Tibial artery (tissue), 4 donors: ENCODE results near the gene FAM237B.

ENCODE experiments used
- DNase-seq, 2 donors: peaks; one replicate each; pipeline ENCODE4 v3.0.0-alpha.2; 2019
- H3K27ac ChIP-seq, 2 donors: fragments of 200-600 bp; sonication (generic) in 1 of 2; 1 replicate in 1 of 2; 2 replicates in 1 of 2; pipeline ENCODE4 v1.5.1; 2018 to 2019; ENCODE audit warnings: mild to moderate bottlenecking in 1 of 2
- H3K27me3 ChIP-seq, 2 donors: fragments of 200-600 bp; sonication (generic) in 1 of 2; one replicate each; pipeline versions ENCODE4 v1.5.1 to v1.6.0; 2016 to 2019
- H3K36me3 ChIP-seq, 3 donors: fragments of 200-600 bp; sonication (generic) in 2 of 3; one replicate each; pipeline ENCODE4 v1.5.1; 2016 to 2019; ENCODE audit warnings: mild to moderate bottlenecking in 2 of 3
- H3K4me1 ChIP-seq, 4 donors: fragments of 200-600 bp; sonication (generic) in 2 of 4; 1 replicate in 3 of 4; 2 replicates in 1 of 4; pipeline ENCODE4 v1.5.1; 2016 to 2019
- H3K4me3 ChIP-seq, 2 donors: fragments of 200-600 bp; sonication (generic) in 1 of 2; 1 replicate in 1 of 2; 2 replicates in 1 of 2; pipeline ENCODE4 v1.5.1; 2018 to 2019; ENCODE audit warnings: mild to moderate bottlenecking in 2 of 2
- H3K9me3 ChIP-seq, 3 donors: fragments of 200-600 bp; sonication (generic) in 1 of 3; one replicate each; pipeline ENCODE4 v1.5.1; 2016 to 2019
- CTCF ChIP-seq, 2 experiments: fragments of 200-600 bp in 1 of 2; fragments of 450-650 bp in 1 of 2; IDR thresholded peaks; one replicate each; pipeline ENCODE4 v1.5.1; 2017 to 2019; ENCODE audit warnings: antibody characterized with exemption in 2 of 2, mild to moderate bottlenecking in 1 of 2, moderate library complexity in 1 of 2
- intact Hi-C: fragments of 100-400 bp; cut with DNase I; formaldehyde crosslinking; loops from one replicate; pipeline ENCODE4 v1.15.0; 2023; ENCODE audit warnings: low total_unique reads

The FAM237B gene

GRCh38 chr7:90334193-90334843, 13.2 kb upstream of the FAM237B start:
- Histone ChIP-seq H3K36me3 (no peaks in the 10 kb centered on the region), H3K27ac (no peak overlapping the region), H3K27me3 (peaks cover 0 to 6% of the 10 kb centered on the region in 2 donors), H3K9me3 (no peaks in the 10 kb centered on the region), H3K4me1 (no peaks in the 10 kb centered on the region), H3K4me3 (no peak overlapping the region)
- intact Hi-C loops = no loop called here
- no peak for DNase-seq
- no peak for TF ChIP-seq CTCF (IDR thresholded peaks at IDR 0.05)

GRCh38 chr7:90326500-90326899, 5.4 kb upstream of the FAM237B start:
- Histone ChIP-seq H3K27ac (no peak overlapping the region), H3K4me1 (peaks cover 0 to under 1% (median 0%) of the 10 kb centered on the region in 4 donors), H3K9me3 (no peaks in the 10 kb centered on the region), H3K27me3 (peaks cover 0 to 8% of the 10 kb centered on the region in 2 donors), H3K4me3 (no peak overlapping the region), H3K36me3 (no peaks in the 10 kb centered on the region)
- DNase-seq = no peak
- TF ChIP-seq CTCF (IDR thresholded peaks at IDR 0.05) = no peak
- intact Hi-C loops = no loop called here

- no peak for TF ChIP-seq CTCF (IDR thresholded peaks at IDR 0.05)
- Histone ChIP-seq H3K9me3 (no peaks in the 10 kb centered on the region), H3K27ac (no peak overlapping the region), H3K4me1 (peaks cover 0 to 12% (median 8%) of the 10 kb centered on the region in 4 donors), H3K27me3 (peaks cover 0 to 24% of the 10 kb centered on the region in 2 donors), H3K4me3 (no peak overlapping the region), H3K36me3 (no peaks in the 10 kb centered on the region)
- intact Hi-C loops = no loop called here
- DNase-seq = no peak
Observed at GRCh38 chr7:90322837-90323236, 1.7 kb upstream of the FAM237B start.

- Histone ChIP-seq H3K9me3 (no peaks in the 10 kb centered on the region), H3K36me3 (no peaks in the 10 kb centered on the region), H3K27me3 (peaks cover 0 to 29% of the 10 kb centered on the region in 2 donors), H3K4me1 (peaks cover 0 to 12% (median 8%) of the 10 kb centered on the region in 4 donors), H3K27ac (no peak overlapping the region), H3K4me3 (no peak overlapping the region)
- TF ChIP-seq CTCF (IDR thresholded peaks at IDR 0.05) = no peak
- no peak for DNase-seq
- intact Hi-C loops = no loop called here
Observed at GRCh38 chr7:90320418-90320800, 695 bp downstream of the FAM237B start.

GRCh38 chr7:90320014-90320413, 1.1 kb downstream of the FAM237B start:
- peaks cover 0 to 29% of the 10 kb centered on the region in 2 donors for H3K27me3 ChIP-seq
- H3K9me3 ChIP-seq = no peaks in the 10 kb centered on the region
- no peak overlapping the region for H3K27ac ChIP-seq
- H3K4me3 ChIP-seq = no peak overlapping the region
- intact Hi-C loops = no loop called here
- peaks cover 0 to 12% (median 8%) of the 10 kb centered on the region in 4 donors for H3K4me1 ChIP-seq
- H3K36me3 ChIP-seq = no peaks in the 10 kb centered on the region
- no peak for TF ChIP-seq CTCF (IDR thresholded peaks at IDR 0.05)
- no peak for DNase-seq
